K562 (cell line): ENCODE results near the gene POLR2H. TPM values are rescaled to one million over a fixed set of nuclear protein-coding genes. Genes with fewer than 3 reads are reported as not detected.

Source experiments
- ATAC-seq: fragments of 200-7000 bp; cut with Tn5 transposase; 3 replicates; pipeline ENCODE4 v1.9.1; 2020; ENCODE audit warnings: moderate library complexity
- BruUV-seq: library from RNA; stranded (reverse); fragments of 400-500 nt; replicated peaks from 2 replicates; lab custom pipeline; 2021; lab: Mats Ljungman, UMichigan
- CTCF ChIA-PET: fragments of 300-600 bp; formaldehyde crosslinking; extraction: SDS; loops from one replicate; lab custom pipeline; 2021; ENCODE audit warnings: low intra/inter-chr PET ratio; lab: Yijun Ruan, JAX
- POLR2A ChIA-PET: fragments of 300-600, 350-650 bp; sonication (Branson Sonifier 250); formaldehyde crosslinking; extraction: SDS; loops from one replicate; lab custom pipeline; 2021; ENCODE audit warnings: antibody characterized with exemption, inconsistent platforms; lab: Yijun Ruan, JAX
- DNase-seq, 4 experiments: peaks; one replicate each; pipeline versions ENCODE4 v3.0.0 to v3.0.0-alpha.2; 2011 to 2018; ENCODE audit warnings: low spot score in 3 of 4, mixed read lengths in 3 of 4; ENCODE audit errors: extremely low read depth in 1 of 4
- FAIRE-seq: peaks from 2 replicates; lab custom pipeline; 2011; peaks lifted over from hg19 to GRCh38; lab: Jason Lieb, UNC
- H2AFZ ChIP-seq: 2 replicates; pipeline ENCODE4 v1.6.0; 2011; ENCODE audit warnings: low read depth, low read length, control low read depth, inconsistent platforms
- H3K27ac ChIP-seq: fragments of 200-600 bp; 3 replicates; pipeline ENCODE4 v1.8.0; 2011; ENCODE audit warnings: low read depth, mild to moderate bottlenecking, control low read depth, inconsistent platforms, low read length, moderate library complexity, mixed read lengths; ENCODE audit errors: extremely low read depth
- H3K27me3 ChIP-seq, 2 experiments: fragments of 300-600 bp in 1 of 2; 2 replicates in 1 of 2; 3 replicates in 1 of 2; pipeline versions ENCODE4 v1.6.0 to v1.8.0; 2011; ENCODE audit warnings: inconsistent platforms in 2 of 2, low read length in 2 of 2, mild to moderate bottlenecking in 1 of 2, mixed read lengths in 1 of 2, moderate library complexity in 1 of 2; ENCODE audit not compliant: control insufficient read depth in 2 of 2, insufficient read depth in 2 of 2
- H3K36me3 ChIP-seq: fragments of 300-600 bp; 3 replicates; pipeline ENCODE4 v1.8.0; 2011; ENCODE audit warnings: mild to moderate bottlenecking, low read length, inconsistent platforms; ENCODE audit not compliant: control insufficient read depth, insufficient read depth
- H3K4me1 ChIP-seq, 2 experiments: fragments of 200-600 bp in 1 of 2; replicated peaks in 1 of 2; 2 replicates in 1 of 2; 3 replicates in 1 of 2; pipeline versions ENCODE4 v1.5.1 to v1.8.0; 2011; ENCODE audit warnings: inconsistent platforms in 2 of 2, low read length in 2 of 2, mild to moderate bottlenecking in 1 of 2, mixed read lengths in 1 of 2, moderate library complexity in 1 of 2; ENCODE audit not compliant: control insufficient read depth in 2 of 2, insufficient read depth in 2 of 2
- H3K4me2 ChIP-seq: 2 replicates; pipeline ENCODE4 v1.6.1; 2011; ENCODE audit warnings: low read length, control low read depth, inconsistent platforms, mixed read lengths; ENCODE audit not compliant: insufficient read depth
- H3K4me3 ChIP-seq: fragments of 200-600 bp; sonication (generic), shearing (Covaris generic); 2 replicates; pipeline ENCODE4 v1.5.1; 2016; ENCODE audit warnings: control low read depth, inconsistent platforms
- H3K79me2 ChIP-seq: fragments of 200-600 bp; 3 replicates; pipeline ENCODE4 v1.8.0; 2011; ENCODE audit warnings: low read length, inconsistent platforms; ENCODE audit not compliant: control insufficient read depth, insufficient read depth
- H3K9ac ChIP-seq, 2 experiments: 2 replicates each; pipeline versions ENCODE4 v1.6.0 to v1.6.1; 2011; ENCODE audit warnings: low read depth in 2 of 2, low read length in 2 of 2, control low read depth in 1 of 2, inconsistent platforms in 1 of 2, mild to moderate bottlenecking in 1 of 2, mixed read lengths in 1 of 2; ENCODE audit not compliant: insufficient read depth in 1 of 2
- H3K9me1 ChIP-seq: one replicate; pipeline ENCODE4 v1.6.0; 2011; ENCODE audit warnings: inconsistent platforms, mild to moderate bottlenecking, low read length, moderate library complexity; ENCODE audit not compliant: control insufficient read depth, insufficient read depth
- H3K9me3 ChIP-seq: replicated peaks from 2 replicates; pipeline ENCODE4 v1.5.1; 2011; ENCODE audit warnings: low read depth, low read length, inconsistent platforms; ENCODE audit not compliant: control insufficient read depth, insufficient read depth
- H4K20me1 ChIP-seq: replicated peaks from 2 replicates; pipeline ENCODE4 v1.6.1; 2011; ENCODE audit warnings: low read length, inconsistent platforms, mixed read lengths; ENCODE audit not compliant: control insufficient read depth, insufficient read depth
- EZH2 ChIP-seq: IDR thresholded peaks from 2 replicates; pipeline ENCODE4 v1.6.1; 2012; ENCODE audit warnings: low read depth, mild to moderate bottlenecking, inconsistent platforms, low read length, borderline replicate concordance
- MEF2A ChIP-seq: IDR thresholded peaks from 2 replicates; pipeline ENCODE4 v1.6.1; 2011; ENCODE audit warnings: low read depth, mild to moderate bottlenecking, low read length, moderate library complexity; ENCODE audit not compliant: control insufficient read depth
- MXD1 ChIP-seq: fragments of 250-450 bp; sonication (Bioruptor Pico); IDR thresholded peaks from 2 replicates; pipeline ENCODE4 v1.8.0; 2021; ENCODE audit warnings: borderline replicate concordance, mild to moderate bottlenecking, moderate library complexity; ENCODE audit not compliant: poor library complexity, severe bottlenecking
- RAD21 ChIP-seq, 2 experiments: fragments of 250-450 bp in 1 of 2; fragments of 450-650 bp in 1 of 2; sonication (Bioruptor Pico) in 1 of 2; formaldehyde crosslinking in 1 of 2; IDR thresholded peaks in 1 of 2; conservative IDR thresholded peaks in 1 of 2; 2 replicates each; pipeline versions ENCODE4 v1.4.0 to v1.8.0; 2020 to 2022; ENCODE audit warnings: mild to moderate bottlenecking in 2 of 2, moderate library complexity in 1 of 2
- SMC3 ChIP-seq: conservative IDR thresholded peaks from 2 replicates; pipeline ENCODE4 v1.6.1; 2011; ENCODE audit warnings: low read depth, low read length, improper control_type of control experiment; ENCODE audit not compliant: insufficient read depth
- VEZF1 ChIP-seq: fragments of 200-800 bp; sonication (Bioruptor generic); IDR thresholded peaks from 2 replicates; pipeline ENCODE4 v1.6.1; 2017; ENCODE audit warnings: missing genetic modification characterization, missing compliant biosample characterization
- ZBTB7A ChIP-seq: IDR thresholded peaks from 2 replicates; pipeline ENCODE4 v1.6.1; 2011; ENCODE audit warnings: low read depth, mild to moderate bottlenecking, low read length, moderate library complexity, borderline replicate concordance; ENCODE audit not compliant: control insufficient read depth
- WGBS: fragments of 100-300 bp; shearing (Covaris generic); methylation state at CpG from one replicate; pipeline ENCODE4 v1.1.6; 2016; ENCODE audit warnings: low coverage, mixed read lengths; ENCODE audit not compliant: insufficient coverage; ENCODE audit errors: missing lambda C conversion rate; 5-methylcytosine and 5-hydroxymethylcytosine counted together
- in situ Hi-C: fragments of 300-500 bp; cut with MboI; formaldehyde crosslinking; loops from 4 replicates; pipeline ENCODE4 v1.15.0; 2018; ENCODE audit warnings: inconsistent platforms, mixed read lengths
- intact Hi-C: fragments of 100-400 bp; cut with micrococcal nuclease; formaldehyde crosslinking; loops from 2 replicates; pipeline ENCODE4 v1.14.2; 2022
- polyA plus RNA-seq, 8 experiments: library from polyadenylated mRNA; depleted of rRNA in 4 of 8; stranded (reverse) in 5 of 8; unstranded in 3 of 8; fragments of >200 nt; fragmentation: Nextera tagmentation in 2 of 8; fragmentation: Illumina TruSeq in 1 of 8; extraction: Ambion mirVana in 2 of 8; extraction: Trizol in 1 of 8; gene quantifications; 2 replicates each; pipeline versions ENCODE4 v1.2.1 to v1.2.3, GENCODE V29; 2011 to 2014; ENCODE audit warnings: inconsistent platforms in 1 of 8, missing spikeins in 1 of 8
- total RNA-seq, 7 experiments: library from RNA; depleted of rRNA in 6 of 7; stranded (reverse); fragments of >200 nt in 6 of 7; fragmentation: Illumina TruSeq in 2 of 7; extraction: Trizol in 2 of 7; gene quantifications; 2 replicates each; pipeline versions ENCODE4 v1.2.1 to v1.2.3, GENCODE V29; 2011 to 2021; ENCODE audit warnings: low replicate concordance in 1 of 7
- TF ChIP-seq, protein P1 (sequence below): IDR thresholded peaks from 2 replicates; pipeline ENCODE4 v1.6.1; 2011; ENCODE audit warnings: borderline replicate concordance, low read depth, mild to moderate bottlenecking, moderate library complexity, low read length; ENCODE audit not compliant: insufficient read depth, poor library complexity, severe bottlenecking
- TF ChIP-seq, protein P2 (sequence below): sonication (generic); formaldehyde crosslinking; IDR thresholded peaks from 2 replicates; pipeline ENCODE4 v1.8.0; 2022; ENCODE audit warnings: missing genetic modification reagents, mild to moderate bottlenecking, moderate library complexity, borderline replicate concordance
- TF ChIP-seq, protein P3 (sequence below), 3 experiments: fragments of 200-800 bp in 1 of 3; sonication (Bioruptor generic) in 1 of 3; sonication (generic) in 1 of 3; formaldehyde crosslinking in 1 of 3; IDR thresholded peaks; 2 replicates each; pipeline versions ENCODE4 v1.6.1 to v1.8.0; 2016 to 2022; ENCODE audit warnings: mild to moderate bottlenecking in 2 of 3, missing compliant biosample characterization in 2 of 3, missing genetic modification characterization in 2 of 3, missing genetic modification reagents in 1 of 3

POLR2H gene
- total and polyA plus RNA-seq, 9 of the 15 experiments (the other 6 are each of a cell fraction or from before 2014, with no cell fraction given) = 128 to 512 (median 220) TPM

DNA sequence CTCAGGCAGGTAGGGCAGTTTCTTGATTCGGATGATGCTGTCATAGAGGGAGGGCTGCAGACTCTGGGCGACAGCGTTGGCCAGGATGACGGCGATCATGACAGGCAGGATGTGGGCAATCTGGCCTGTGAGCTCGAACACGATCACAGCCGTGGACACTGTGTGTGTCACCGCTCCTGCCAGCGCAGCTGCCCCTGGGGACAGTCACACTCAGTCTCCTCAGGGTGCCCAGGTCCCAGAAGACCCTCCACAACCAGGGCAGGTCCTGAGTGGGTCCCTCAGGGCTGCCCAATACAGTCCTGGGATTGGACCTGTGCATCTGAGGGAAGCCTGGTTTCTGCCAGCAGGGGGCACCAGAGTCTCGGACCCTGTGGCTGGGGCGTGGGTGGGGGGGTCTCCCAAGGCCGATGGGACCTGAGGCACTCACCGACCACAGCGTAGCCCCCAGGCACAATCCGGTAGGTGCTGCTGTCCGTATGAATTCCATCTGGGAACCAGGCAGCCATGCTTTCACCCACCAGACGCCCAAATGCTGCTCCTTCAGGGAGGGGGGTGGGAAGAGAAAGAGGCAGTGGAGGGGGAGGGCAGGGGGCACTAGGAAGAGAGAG, 7.3 kb upstream of the POLR2H start:
- WGBS = 15% methylated on average over 11 of the region's 18 CpGs
- peak; percentile 89 for ATAC-seq
- no peaks in the 10 kb centered on the region for H3K9me3 ChIP-seq
- POLR2A ChIA-PET = interaction anchor here (0.6 to 1.2 kb wide), 5 partner anchors 9 to 1469 kb away, joined by 3 to 6 read pairs (median 4); no protein-coding TSS in a partner anchor
- DNase-seq = peak; percentile 73 to 79 (median 76)
- peaks cover 5% of the 10 kb centered on the region for H3K9me1 ChIP-seq
- H4K20me1 ChIP-seq = no peaks in the 10 kb centered on the region
- H3K27ac ChIP-seq = no peak overlapping the region
- H3K9ac ChIP-seq = peak overlapping the region in 1 of 2 experiments; percentile 66; a peak in 1 of 4 replicates
- no peak overlapping the region for H3K4me3 ChIP-seq
- peak; percentile 78 for FAIRE-seq
- intact Hi-C loops (no loop called here), in situ Hi-C loops (no loop called here)
- no TSS peak for BruUV-seq
- peaks cover 89% of the 10 kb centered on the region; the same call in 2 of the 3 replicates for H3K36me3 ChIP-seq
- H3K4me1 ChIP-seq = peaks cover 27 to 66% of the 10 kb centered on the region in 2 experiments; a peak in 4 of 5 replicates
- CTCF ChIA-PET = no interaction called here
- no peak overlapping the region for H3K4me2 ChIP-seq
- peak overlapping the region; percentile 67; the same call in 1 of the 2 replicates for H2AFZ ChIP-seq
- no peaks in the 10 kb centered on the region for H3K27me3 ChIP-seq
- peaks cover under 1% of the 10 kb centered on the region; the same call in 2 of the 3 replicates for H3K79me2 ChIP-seq
- TF ChIP-seq MXD1 (CRISPR knock-in tag) (no peak), MEF2A (no peak), RAD21 (CRISPR knock-in tag; conservative IDR thresholded peaks at IDR 0.05 in 1 of 2, IDR thresholded peaks at IDR 0.05 in 1 of 2) (peak; percentile 38 to 61), VEZF1 (CRISPR knock-in tag) (peak; percentile 69), EZH2 (no peak), ZBTB7A (peak; percentile 95), SMC3 (0 out of 2 replicates have a peak, but pooled peaks have one; percentile 25)
- TF ChIP-seq, protein P1, sequence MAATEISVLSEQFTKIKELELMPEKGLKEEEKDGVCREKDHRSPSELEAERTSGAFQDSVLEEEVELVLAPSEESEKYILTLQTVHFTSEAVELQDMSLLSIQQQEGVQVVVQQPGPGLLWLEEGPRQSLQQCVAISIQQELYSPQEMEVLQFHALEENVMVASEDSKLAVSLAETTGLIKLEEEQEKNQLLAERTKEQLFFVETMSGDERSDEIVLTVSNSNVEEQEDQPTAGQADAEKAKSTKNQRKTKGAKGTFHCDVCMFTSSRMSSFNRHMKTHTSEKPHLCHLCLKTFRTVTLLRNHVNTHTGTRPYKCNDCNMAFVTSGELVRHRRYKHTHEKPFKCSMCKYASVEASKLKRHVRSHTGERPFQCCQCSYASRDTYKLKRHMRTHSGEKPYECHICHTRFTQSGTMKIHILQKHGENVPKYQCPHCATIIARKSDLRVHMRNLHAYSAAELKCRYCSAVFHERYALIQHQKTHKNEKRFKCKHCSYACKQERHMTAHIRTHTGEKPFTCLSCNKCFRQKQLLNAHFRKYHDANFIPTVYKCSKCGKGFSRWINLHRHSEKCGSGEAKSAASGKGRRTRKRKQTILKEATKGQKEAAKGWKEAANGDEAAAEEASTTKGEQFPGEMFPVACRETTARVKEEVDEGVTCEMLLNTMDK = peak; percentile 81
- TF ChIP-seq, protein P2, sequence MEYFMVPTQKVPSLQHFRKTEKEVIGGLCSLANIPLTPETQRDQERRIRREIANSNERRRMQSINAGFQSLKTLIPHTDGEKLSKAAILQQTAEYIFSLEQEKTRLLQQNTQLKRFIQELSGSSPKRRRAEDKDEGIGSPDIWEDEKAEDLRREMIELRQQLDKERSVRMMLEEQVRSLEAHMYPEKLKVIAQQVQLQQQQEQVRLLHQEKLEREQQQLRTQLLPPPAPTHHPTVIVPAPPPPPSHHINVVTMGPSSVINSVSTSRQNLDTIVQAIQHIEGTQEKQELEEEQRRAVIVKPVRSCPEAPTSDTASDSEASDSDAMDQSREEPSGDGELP (CRISPR knock-in tag) = peak; percentile 51; the same call in 1 of the 2 replicates
- TF ChIP-seq, protein P3, sequence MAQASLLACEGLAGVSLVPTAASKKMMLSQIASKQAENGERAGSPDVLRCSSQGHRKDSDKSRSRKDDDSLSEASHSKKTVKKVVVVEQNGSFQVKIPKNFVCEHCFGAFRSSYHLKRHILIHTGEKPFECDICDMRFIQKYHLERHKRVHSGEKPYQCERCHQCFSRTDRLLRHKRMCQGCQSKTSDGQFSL (CRISPR knock-in tag; IDR thresholded peaks at IDR 0.05) = peak; percentile 89
- TF ChIP-seq, protein P3 (tag; IDR thresholded peaks at IDR 0.05) = no peak; a peak in 1 of 4 replicates
